Chondrocyte (in vitro differentiated cells): ENCODE data around the gene SLC45A1. TPM values are rescaled to one million over a fixed set of nuclear protein-coding genes. Genes with fewer than 3 reads are reported as not detected.

Experiments used
- DNase-seq: peaks from one replicate; pipeline ENCODE4 v3.0.0; 2021; ENCODE audit warnings: mixed read lengths, low spot score
- H3K27ac Mint-ChIP-seq: one replicate; pipeline ENCODE4 v1.8.0; 2021; ENCODE audit warnings: mild to moderate bottlenecking, moderate library complexity, mixed read lengths; ENCODE audit not compliant: unreplicated experiment
- H3K27me3 Mint-ChIP-seq: 2 replicates; pipeline ENCODE4 v1.8.0; 2021; ENCODE audit warnings: low read depth, mixed read lengths
- H3K36me3 Mint-ChIP-seq: 2 replicates; pipeline ENCODE4 v1.8.0; 2021; ENCODE audit warnings: low read depth, mixed read lengths
- H3K4me1 Mint-ChIP-seq: 2 replicates; pipeline ENCODE4 v1.8.0; 2021; ENCODE audit warnings: low read depth, mild to moderate bottlenecking, mixed read lengths
- H3K4me3 Mint-ChIP-seq: one replicate; pipeline ENCODE4 v1.8.0; 2021; ENCODE audit warnings: mild to moderate bottlenecking, moderate library complexity, mixed read lengths; ENCODE audit not compliant: unreplicated experiment
- H3K9me3 Mint-ChIP-seq: 2 replicates; pipeline ENCODE4 v1.8.0; 2021; ENCODE audit warnings: low read depth, mixed read lengths
- CTCF ChIP-seq: fragments of 200-600 bp; sonication (generic); IDR thresholded peaks from 2 replicates; pipeline ENCODE4 v1.5.0; 2021; ENCODE audit warnings: antibody characterized with exemption, mild to moderate bottlenecking, moderate library complexity
- total RNA-seq: library from RNA; stranded (reverse); gene quantifications from 3 replicates; pipeline ENCODE4 v1.2.1, GENCODE V29; 2021

SLC45A1 gene
- total RNA-seq, 1 donor from 2014 or later = 4.8 TPM

GRCh38 chr1:8338526-8339202 lies 20.8 kb downstream of the SLC45A1 start:
- Mint-ChIP-seq H3K9me3 (peaks cover 2% of the 10 kb centered on the region), H3K4me3 (no peak overlapping the region), H3K27me3 (no peaks in the 10 kb centered on the region), H3K36me3 (peaks cover 20% of the 10 kb centered on the region), H3K27ac (no peak overlapping the region), H3K4me1 (peaks cover 17% of the 10 kb centered on the region)
- DNase-seq = no peak
- TF ChIP-seq CTCF = no peak

GRCh38 chr1:8339203-8339600 lies 21.3 kb downstream of the SLC45A1 start:
- Mint-ChIP-seq H3K36me3 (peaks cover 15% of the 10 kb centered on the region), H3K4me1 (peaks cover 22% of the 10 kb centered on the region), H3K27ac (no peak overlapping the region), H3K27me3 (no peaks in the 10 kb centered on the region), H3K4me3 (no peak overlapping the region), H3K9me3 (peaks cover 2% of the 10 kb centered on the region)
- TF ChIP-seq CTCF = no peak
- DNase-seq = no peak

GRCh38 chr1:8340448-8340847 lies 22.5 kb downstream of the SLC45A1 start:
- peaks cover 27% of the 10 kb centered on the region for H3K4me1 Mint-ChIP-seq
- H3K9me3 Mint-ChIP-seq = peaks cover 2% of the 10 kb centered on the region
- DNase-seq = no peak
- H3K36me3 Mint-ChIP-seq = peaks cover 11% of the 10 kb centered on the region
- no peak for TF ChIP-seq CTCF
- H3K4me3 Mint-ChIP-seq = no peak overlapping the region
- no peaks in the 10 kb centered on the region for H3K27me3 Mint-ChIP-seq
- no peak overlapping the region for H3K27ac Mint-ChIP-seq

- Mint-ChIP-seq H3K9me3 (no peaks in the 10 kb centered on the region), H3K4me3 (no peak overlapping the region), H3K36me3 (peaks cover 8% of the 10 kb centered on the region), H3K4me1 (peaks cover 27% of the 10 kb centered on the region), H3K27me3 (no peaks in the 10 kb centered on the region), H3K27ac (peak overlapping the region; percentile 99)
- TF ChIP-seq CTCF = peak; percentile 34
- DNase-seq = no peak
Measured at GRCh38 chr1:8342325-8342724, 24.4 kb downstream of the SLC45A1 start.

GRCh38 chr1:8343044-8343443 lies 25.1 kb downstream of the SLC45A1 start:
- TF ChIP-seq CTCF = no peak
- Mint-ChIP-seq H3K27me3 (no peaks in the 10 kb centered on the region), H3K4me1 (peaks cover 33% of the 10 kb centered on the region), H3K4me3 (peak overlapping the region; percentile 45), H3K36me3 (peaks cover 8% of the 10 kb centered on the region), H3K9me3 (no peaks in the 10 kb centered on the region), H3K27ac (peak overlapping the region; percentile 99)
- DNase-seq = no peak
